Endothelial cell of hepatic sinusoid (primary cell): ENCODE data around the gene TAC3.
"Not testable (repeated sequence)": the region's sequence is repeated elsewhere in the genome, so short reads cannot be mapped to it uniquely, and the experiment has no call there.

ENCODE experiments used
- in situ Hi-C: cut with HindIII; loops from 2 replicates; pipeline ENCODE4 v1.10.0; 2017; ENCODE audit warnings: low sequenced_read_pairs

TAC3 gene

DNA sequence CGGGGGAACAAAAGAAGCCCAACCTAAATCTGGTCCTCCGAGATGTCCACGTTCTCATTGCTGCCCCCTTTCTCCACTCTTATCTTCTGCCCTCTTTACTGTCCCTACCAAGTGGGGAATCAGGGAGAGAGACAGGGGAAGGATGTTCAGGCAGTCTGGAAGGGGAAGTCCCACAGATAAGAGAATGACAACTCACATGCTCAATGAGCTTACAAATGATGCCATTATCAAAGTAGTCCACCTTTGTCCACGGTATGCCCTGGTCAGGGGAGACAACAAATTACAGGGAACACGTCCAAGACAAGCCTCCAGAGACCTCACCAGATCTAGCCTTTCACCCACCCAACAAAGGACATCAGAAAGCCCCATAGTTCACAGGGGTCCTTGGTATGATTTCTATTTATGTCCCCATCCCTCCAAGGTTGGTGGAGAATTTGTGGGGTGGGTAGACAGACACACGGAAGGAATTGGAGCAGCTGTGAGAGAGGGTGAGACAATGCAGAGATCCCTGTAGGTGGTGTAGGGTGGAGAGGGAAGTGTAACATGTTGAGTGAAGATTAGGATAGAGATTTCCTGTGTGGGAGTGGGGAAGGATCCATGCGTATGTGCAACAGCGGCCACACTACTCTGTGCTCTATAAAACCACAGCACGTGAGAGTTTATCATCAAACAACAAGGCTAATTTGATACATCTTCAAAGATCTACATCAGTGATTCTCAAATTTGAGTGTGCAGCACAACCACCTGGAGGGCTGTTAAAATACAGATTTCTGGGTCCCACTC lies 22.9 kb upstream of the TAC3 start:
- in situ Hi-C loops, result loop anchor here (5.0 kb wide), 1 partner anchor 52 kb away; no protein-coding TSS in a partner anchor

DNA sequence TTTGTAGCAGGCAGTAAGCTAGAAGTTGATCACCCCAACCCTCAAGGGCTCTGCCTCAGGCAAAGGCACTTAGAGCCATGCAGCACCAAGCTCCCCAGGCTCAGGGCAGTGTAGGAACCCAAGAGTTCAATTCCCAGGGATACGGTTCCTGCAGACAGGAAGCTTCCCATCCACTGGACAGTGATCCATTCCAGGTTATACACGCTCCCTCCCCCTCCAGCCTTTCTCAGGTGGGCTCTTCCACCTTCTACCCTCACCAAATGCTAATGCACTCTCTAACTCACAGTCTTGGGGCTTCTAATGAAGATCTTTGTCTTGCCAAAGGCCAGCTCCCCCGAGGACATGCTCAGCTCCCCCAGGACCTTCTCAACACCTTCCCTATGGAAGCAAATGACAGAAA lies 20.9 kb upstream of the TAC3 start:
- in situ Hi-C loops, result loop anchor here (5.0 kb wide), 1 partner anchor 50 kb away; no protein-coding TSS in a partner anchor

DNA sequence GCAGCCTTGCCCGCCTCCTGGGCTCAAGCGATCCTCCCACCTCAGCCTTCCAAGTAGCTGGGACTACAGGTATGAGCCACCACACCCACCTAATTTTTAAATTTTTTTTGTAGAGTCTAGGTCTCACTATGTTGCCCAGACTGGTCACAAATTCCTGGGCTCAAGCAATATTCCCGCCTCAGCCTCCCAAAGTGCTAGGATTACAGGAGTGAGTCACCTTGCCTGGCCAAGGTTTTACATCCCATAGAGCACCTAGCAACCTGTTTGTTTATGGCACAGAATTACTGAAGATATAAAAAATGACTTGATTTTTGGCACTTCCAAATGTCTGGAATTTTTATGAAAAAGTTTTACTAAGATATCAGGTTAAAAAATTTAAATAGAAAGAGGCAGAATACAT lies 17.1 kb upstream of the TAC3 start:
- in situ Hi-C loops, result no loop called here

DNA sequence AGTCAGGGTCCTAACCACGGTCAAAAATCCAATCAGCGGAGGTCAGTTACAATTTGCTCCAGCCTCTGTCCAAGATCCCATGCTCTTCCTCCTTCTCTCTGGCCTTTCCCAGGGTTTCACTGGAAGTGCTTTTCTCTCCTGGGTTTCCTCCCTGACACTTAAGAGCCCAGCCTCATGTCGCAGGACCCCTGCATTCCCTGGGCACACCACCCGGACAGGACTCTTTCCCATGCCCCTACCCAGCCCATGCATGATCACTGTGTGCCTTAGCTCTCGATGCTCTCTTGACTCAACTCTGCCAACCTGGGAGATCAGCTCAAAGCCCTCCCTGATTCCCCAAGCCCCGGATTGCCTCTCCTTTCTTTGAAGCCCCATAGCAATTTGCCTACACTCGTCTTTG lies 15.5 kb upstream of the TAC3 start:
- in situ Hi-C loops, result no loop called here

DNA sequence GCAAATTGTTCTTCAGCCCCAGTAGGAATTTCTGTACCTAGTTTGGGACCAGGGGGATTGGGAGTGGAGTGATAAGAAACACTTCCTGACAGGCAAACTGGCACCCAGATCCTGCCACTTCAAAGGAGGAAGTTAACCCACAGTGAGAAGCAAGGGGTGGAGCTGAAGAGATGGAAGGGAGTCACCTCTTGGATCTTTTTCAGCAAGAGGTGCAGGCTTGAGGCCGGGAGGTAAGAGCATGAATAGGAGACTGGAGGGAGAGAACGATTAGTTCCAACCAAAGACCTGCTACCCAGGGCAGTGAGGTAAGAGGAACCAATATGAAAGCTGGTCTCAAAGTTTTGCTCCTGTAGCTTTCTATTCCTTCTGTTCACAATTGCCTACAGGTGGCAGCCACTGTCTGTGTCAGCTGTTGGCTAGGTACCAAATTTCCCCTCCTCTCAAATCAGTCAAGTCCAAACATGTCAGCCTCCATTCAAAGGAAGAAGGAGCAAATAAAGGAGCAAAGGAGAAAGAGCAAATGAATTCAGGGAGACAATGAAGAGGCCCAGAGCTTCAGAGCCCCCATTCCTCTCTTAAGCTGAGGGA lies 14.9 kb upstream of the TAC3 start:
- in situ Hi-C loops, result no loop called here

DNA sequence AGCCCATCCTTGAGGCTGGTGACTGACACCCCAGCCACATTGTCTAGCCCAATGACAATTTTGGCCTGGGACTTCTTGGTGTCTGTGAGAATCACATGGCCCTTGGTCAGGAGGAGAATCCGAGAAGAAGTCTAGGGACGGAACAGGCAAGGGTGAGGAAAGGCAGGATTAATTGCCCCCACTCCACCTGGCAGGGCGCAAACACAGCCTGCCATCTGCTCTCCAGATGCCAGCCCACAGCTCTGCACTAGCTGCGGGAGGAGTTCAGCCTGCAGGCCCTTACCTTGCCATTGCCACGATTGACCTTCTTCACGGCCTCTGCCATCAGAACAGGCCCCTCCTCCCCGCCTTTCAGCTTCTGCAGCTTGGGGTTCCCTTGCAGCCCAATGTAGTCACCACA lies 13.1 kb upstream of the TAC3 start:
- in situ Hi-C loops, result no loop called here

DNA sequence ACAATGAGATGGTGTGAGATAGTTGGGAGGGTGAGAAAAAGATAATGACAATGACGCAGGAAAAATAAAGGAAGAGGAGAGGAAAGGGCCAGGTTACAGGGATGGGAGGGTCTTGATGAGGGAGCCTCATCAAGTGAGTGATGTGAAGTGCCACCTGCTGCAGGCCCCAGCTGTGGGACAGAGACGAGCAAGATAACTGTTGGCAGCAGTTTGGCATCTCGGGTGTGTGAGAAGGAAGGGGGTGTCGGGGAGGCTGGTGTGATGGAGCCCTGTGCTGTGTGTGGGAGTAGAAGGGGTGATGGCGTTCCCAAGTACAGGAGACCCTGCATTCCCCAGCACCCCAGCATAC lies 11.4 kb upstream of the TAC3 start:
- in situ Hi-C loops, result no loop called here

DNA sequence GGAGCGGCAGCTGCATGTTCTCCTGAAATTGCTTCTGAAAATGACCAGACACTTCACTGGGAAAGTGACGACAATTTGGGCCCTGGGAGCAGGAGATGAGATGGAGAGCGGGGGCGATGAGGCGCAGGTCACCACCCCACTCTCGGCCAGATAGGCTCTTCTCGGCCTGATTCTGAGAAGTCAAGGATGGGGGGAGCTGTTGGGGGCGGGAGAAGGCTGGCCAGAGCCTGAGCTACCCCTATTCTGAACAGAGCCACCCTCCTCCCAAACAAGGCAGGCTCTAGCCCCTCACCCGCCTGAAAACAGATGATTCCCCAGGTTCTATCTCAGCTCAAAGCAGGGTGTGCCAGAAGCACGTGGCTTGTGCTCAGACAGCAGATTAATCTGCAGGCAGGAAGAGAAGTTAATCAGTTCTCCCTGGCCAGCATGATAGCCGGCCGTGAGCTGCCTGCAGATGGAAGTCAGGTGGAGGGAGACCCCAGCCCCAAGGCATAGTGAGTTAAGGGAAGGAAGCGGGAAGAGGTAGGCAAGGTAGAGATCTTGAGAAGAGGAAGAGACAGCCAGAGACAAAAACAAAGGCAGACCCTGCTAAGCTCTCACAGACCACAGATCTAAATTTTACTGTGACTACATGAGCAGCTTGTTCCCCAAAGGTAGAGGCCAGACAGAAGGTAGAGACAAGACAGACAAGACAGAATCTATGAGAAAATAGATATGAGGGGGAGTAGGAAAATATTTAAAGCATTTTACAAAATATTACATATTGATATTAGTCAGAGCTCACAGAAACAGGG lies 10.9 kb upstream of the TAC3 start:
- in situ Hi-C loops, result no loop called here

DNA sequence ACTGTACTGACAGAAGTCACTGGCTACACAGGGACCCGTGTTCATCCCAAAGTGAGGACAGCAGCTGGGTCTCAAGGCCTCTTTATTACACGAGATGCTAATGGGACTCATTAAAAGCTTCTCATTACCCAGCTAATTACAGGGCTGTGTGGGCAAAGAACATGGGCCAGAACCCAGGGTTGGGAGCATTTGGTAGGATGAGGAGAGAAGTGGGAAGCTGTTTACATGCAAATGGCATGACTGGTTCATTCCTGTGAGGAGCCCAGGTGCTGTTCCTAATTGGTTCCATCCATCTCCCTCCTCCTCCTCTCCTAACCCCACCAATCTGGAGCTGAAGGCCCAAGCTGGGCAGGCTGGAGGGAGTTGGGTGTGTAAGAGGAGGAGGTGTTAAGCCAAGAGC lies 8.9 kb upstream of the TAC3 start:
- in situ Hi-C loops, result no loop called here

DNA sequence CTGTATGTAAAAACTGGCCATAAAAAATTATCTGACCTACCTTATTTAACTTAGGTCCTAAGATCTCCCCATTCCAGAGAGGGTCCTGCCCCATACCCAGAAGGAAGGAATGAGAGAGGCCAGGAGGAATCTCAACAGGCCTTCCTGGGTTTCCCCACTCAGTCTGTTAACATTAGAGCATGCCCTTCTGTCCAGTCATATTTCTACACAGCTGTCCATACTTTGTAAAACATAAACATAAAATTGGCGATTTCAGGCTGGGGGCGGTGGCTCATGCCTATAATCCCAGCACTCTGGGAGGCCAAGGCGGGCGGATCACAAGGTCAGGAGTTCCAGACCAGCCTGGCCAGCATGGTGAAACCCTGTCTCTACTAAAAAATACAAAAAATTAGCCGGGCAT lies 6.0 kb upstream of the TAC3 start:
- in situ Hi-C loops, result not testable (repeated sequence)

DNA sequence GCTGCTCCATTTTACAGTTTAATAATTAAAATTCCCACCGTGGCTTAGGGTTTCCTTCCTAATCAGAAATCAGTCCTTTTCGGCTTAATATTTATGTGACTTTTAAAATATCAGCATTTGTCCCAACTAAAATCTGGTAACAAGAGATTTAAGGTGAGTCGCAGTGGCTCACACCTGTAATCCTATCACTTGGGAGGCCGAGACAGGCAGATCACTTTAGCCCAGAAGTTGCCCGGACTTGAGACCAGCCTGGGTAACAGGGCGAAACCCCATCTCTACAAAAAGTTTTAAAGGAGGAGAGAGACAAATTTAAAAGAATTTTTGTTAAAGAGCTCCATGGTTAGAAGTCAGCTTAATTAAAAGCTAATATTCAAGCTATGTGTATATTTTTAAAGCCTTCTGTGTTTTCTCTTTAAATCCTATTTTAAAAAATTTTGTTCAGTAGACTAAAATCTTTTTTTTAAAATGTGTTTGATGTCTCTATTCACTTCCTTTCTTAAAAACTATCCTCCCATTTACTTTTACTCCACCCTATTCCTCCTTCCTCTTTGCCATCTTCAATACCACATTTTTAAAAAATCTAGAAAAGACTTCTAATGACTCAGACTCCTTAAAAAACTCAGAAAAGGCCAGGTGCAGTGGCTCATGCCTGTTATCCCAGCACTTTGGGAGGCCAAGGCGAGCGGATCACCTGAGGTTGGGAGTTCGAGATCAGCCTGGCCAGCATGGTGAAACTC lies 3.8 kb upstream of the TAC3 start:
- in situ Hi-C loops, result no loop called here

DNA sequence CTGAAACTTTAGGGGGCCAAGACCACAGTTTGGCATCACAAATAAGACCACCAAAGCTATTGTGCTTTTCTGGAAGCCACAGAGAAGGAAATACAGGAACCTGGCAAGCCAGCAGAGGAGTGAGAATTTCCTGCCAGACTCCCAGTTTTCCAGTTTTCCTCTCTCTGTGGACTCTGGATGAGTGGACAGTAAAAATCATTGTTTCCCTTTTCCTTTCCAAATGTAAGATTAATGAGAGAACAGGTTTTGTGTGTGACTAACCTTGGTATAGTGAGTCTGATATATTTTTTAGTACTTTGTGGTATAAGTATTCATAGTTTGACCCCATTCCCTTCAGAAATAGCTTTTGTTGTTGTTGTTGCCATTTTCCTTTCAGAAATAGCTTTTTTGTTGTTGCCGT lies 2.6 kb upstream of the TAC3 start:
- in situ Hi-C loops, result no loop called here

DNA sequence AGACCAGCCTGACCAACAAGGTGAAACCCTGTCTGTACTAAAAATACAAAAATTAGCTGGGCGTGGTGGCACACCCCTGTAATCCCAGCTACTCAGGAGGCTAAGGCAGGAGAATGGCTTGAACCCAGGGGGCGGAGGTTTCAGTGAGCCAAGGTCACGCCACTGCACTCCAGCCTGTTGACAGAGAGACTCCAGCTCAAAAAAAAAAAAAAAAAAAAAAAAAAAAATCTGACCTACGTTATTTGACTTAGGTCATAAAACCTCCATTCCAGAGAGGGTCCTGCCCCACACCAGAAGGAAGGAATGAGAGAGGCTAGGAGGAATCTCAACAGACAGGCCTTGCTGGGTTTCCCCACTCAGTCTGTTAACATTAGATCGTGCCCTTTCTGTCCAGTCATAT lies 2.0 kb upstream of the TAC3 start:
- in situ Hi-C loops, result not testable (repeated sequence)

DNA sequence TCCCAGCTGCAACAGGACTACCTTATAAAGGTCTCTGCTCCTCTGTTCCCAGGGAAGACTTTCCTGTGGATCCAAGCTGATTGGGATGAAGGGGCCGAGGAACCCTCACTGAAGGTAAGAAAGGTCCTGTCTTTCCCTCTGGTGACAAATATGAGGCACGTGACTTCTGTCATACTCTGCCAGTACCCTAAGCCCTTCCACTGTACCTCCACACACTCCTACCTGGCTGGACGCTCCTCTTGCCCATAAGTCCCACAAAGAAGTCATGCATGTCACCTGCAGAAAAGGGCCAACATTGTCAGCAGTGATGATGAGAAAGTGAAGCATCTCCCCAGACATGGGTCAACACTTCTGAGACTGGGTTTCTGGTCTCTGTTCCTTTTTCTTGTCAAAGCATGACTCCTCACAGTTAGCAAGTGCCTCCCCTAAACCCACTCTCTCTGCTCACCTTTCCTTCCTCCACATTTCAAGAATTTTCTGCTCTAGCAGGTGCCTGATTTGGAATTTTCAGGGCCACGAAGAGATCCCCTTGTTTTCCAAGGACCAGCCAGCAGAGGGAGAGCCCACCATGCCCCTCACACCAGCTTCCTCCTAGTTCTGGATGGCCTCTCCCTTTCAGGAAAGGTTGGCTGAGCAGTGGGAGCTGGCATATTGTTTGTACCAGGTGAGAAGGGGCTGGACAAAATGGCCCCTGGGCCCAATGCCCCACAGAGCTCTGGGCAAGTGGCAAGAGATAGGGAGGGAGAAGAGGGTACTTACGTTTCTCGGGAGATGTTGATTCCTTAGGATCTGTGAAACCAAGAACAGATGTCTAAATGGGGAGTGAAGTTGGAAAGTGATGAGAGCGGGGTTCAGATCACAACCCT lies 3.5 kb downstream of the TAC3 start:
- in situ Hi-C loops, result no loop called here

DNA sequence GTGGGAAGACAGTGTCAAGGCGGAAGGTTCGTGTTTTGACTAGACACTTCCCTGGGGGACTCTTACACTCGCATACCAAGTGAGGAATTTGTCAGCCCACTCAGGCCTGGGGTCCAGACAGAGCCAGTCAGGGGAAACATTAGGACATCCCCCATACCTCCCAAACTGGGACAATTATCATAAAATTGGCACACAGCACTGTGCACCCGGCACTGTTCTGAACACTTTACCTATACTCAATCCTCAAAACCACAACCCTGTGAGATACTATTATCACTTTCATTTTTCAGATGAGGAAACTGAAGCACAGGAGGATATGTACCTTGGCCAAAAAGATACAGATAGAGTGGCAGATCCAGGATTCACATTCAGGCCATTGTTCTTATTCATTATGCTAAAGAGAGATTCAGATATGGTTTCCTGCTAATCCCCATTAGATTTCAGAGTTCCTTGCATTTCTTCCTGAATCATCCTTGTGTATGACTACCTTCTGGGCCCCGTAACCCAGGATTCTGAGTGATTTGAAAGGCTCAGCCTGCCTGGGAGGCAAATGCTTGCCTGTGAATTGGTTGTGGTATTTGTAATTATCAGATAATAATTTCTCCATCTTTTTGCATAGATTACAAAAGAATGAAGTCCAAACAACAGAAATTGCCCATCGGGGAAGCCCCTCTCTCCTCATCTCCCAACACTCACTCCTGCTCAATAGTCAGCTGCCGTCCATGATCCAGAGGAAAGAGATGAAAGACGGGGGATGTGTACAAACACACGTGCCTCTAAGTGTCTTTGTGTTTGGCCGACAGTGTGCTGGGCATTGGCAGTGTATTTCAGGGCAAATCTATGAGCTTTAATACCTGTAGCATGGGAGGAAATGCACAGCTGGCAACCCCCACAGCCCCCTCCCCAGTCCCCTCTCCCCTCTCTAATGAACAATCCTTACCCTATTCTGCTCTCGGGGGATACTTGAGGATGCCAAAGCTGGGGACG lies 4.6 kb downstream of the TAC3 start:
- in situ Hi-C loops, result no loop called here

DNA sequence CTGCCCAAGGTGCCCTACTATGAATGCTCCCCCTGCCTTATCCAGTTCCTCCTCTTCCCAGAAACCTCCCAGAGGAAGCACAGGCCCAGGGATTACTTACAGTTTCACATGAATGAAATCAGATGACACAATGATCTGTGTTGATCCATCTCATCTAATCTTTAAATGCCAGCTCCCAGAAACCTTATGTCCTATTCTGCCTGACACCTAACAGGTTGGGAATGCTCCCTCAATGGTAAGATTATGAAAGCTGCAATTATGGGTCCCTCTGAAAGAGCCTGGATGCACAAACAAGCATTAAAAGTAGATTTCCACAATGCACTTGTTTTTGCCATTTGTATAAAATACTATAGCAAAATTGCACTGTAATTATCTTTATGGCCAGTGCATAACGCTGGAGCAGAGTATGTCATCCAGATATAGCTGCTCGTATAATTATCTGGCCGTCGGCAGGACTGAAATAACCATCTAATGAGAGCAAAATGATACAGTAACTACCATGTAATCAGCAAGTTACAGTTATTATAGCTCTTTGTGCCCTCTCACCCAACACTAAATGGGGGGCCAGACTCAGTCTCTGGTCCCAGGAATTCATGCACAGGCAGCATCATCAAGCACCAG lies 5.6 kb downstream of the TAC3 start:
- in situ Hi-C loops, result no loop called here

DNA sequence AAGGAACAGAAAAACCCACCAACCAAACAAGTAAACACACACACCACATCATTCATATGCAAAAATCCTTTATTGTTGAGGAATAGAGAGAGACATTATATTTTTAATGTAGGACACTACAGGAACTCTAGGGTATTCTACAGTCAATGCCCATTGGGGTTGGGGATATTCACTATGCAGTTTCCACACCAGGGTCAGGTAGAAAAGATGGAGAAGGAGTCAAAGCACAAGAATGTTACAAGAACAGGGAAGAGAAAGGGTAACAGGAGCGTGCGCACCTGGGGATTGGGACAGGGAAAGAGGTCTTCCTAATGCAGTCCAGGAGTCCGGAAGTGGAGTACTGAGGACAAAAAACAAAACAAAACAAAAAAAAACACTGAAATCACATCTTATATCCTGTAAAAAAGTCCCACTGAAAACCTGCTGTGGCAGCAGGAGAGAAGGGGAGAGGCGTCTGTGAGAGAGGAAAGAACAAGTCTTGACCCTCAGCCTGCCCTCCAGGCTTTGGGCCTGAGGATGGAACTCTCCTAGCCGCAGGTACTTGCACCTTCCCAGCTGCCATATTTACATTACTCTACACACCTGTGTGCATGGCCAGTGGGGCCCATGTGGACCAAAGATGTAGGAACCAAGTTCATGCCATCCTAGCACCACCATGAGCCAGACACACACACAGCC lies 6.2 kb downstream of the TAC3 start:
- in situ Hi-C loops, result no loop called here

DNA sequence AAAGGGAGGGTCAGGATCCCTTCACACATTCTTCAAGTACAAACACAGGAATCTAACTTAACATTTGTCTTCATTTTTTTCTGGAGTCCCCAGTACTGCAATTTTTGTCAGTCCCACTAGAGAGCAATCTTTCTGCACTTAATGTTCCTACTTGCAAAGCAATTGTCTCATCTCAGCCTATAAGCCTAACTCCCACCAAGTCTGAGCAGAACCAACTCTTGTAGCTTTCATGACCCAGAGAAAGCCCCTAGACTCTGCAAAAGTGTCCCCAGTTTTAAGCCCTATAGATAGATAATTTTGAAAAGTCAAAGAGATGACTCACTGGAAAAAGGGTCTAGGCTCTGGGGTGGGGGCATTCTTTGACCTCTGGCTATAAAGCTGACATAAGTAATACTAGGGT lies 8.2 kb downstream of the TAC3 start:
- in situ Hi-C loops, result no loop called here
